Measurements from ENCODE around the gene ZFPM1. TPM values are rescaled to one million over a fixed set of nuclear protein-coding genes. Genes with fewer than 3 reads are reported as not detected.
"Not testable (repeated sequence)": the region's sequence is repeated elsewhere in the genome, so short reads cannot be mapped to it uniquely, and the experiment has no call there.

Gene ZFPM1
- polyA plus RNA-seq, 3 donors = 1.8 to 5.9 (median 3.6) TPM

DNA sequence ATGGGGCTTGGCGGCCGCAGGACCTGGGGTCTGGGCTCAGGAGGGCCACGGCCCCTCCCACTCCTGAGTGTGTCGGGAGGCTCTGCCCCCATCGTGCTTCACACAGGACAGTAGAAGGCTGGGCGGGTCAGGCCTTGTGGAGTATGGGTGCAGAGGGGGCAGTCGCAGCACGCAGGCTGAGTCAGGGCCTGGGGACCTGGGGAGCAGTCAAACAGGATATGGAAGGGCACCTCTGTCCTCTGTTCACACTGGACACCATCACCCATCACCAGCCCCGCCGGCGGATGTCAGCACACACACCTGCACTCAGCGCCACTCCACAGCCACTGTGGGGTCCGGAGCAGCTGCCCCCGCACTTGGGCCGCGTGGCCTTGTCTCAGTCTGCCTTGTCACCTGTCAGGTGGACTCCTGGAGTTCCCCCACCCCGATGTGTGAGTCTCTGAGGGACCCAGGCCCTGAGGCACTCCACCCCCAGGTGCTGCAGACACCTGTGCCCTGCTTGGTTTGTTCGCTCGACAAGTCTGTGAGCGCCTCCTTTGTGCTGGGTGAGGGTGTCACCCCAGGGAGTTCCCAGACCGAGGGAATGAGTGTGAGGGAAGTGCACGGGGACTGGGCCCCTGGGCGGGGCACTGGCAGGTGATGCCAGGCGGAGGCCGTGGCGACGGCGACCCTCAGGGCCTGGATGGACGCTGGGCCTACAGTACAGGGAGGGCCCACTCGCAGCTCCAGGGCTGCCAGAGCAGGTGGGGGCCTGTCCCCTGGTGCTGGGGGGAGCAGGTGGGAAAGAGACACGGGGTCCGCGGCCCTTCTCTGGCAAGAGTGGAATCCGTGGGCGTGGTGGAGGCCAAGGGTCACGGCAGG is 31.7 kb downstream of the ZFPM1 start:
- no peak overlapping the region for H3K27ac ChIP-seq (ENCODE audit: low read depth, low read length)
- 81 to 94% (median 89%) methylated on average over 36 of the region's 36 CpGs for WGBS, 3 donors

DNA sequence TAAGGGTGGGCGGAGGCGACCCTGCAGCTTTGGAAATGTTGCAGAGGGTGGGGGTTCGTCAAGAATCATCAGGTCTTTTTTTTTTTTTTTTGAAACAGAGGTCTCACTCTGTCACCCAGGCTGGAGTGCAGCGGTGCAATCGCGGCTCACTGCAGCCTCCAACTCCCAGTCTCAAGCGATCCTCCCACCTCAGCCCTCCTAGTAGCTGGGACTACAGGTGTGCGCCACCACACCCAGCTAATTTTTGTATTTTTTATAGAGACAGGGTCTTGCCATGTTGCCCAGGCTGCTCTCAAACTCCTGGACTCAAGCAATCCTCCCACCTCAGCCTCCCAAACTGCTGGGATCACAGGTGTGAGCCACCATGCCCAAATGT is 32.3 kb downstream of the ZFPM1 start:
- not testable (repeated sequence) for H3K27ac ChIP-seq (ENCODE audit: low read depth, low read length)
- WGBS, 3 donors = 91 to 96% (median 94%) methylated on average over 8 of the region's 8 CpGs

DNA sequence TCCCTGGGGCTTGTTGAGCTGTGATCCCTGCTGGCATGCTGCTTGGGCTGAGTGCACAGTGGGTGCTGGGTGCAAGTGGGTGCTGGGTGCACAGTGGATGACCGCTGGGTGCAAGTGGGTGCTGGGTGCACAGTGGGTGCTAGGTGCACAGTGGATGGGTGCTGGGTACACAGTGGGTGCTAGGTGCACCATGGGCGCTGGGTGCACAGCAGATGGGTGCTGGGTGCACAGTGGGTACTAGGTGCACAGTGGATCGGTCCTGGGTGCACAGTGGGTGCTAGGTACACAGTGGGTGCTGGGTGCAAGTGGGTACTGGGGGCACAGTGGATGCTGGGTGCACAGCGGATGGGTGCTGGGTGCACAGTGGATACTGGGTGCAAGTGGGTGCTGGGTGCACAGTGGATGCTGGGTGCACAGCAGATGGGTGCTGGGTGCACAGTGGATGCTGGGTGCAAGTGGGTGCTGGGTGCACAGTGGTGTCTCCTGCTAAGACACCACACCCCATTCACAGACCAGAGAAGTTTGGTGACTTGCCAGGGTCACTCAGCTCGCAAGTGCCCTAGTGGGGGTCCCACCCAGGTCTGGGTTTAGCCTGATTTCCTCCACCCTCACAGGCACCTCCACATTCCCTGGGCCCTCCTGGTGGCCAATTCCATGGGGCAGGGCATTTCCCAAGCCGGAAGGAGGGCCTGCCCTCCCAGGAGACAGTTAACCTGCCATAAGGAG is 33.5 kb downstream of the ZFPM1 start:
- H3K27ac ChIP-seq (ENCODE audit: low read depth, low read length) = no peak overlapping the region
- WGBS, 3 donors = 91 to 99% (median 98%) methylated on average over 6 of the region's 6 CpGs

DNA sequence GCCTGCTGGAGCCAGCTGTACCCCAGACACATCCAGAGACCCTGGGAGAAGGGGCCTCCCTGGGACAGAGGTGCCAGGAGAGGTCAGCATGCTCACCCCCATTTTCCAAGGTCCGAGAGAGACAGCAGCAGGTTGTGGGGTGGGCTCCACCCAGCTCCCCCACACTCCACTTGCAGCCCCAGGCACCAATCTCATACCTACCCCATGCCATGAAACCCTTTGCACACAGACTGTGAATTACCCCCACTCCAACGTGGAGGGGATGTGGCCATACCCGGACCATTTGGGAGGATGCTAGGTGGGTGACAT is 34.0 kb downstream of the ZFPM1 start:
- 82 to 84% (median 83%) methylated on average over 3 of the region's 3 CpGs for WGBS, 3 donors
- H3K27ac ChIP-seq (ENCODE audit: low read depth, low read length) = no peak overlapping the region

DNA sequence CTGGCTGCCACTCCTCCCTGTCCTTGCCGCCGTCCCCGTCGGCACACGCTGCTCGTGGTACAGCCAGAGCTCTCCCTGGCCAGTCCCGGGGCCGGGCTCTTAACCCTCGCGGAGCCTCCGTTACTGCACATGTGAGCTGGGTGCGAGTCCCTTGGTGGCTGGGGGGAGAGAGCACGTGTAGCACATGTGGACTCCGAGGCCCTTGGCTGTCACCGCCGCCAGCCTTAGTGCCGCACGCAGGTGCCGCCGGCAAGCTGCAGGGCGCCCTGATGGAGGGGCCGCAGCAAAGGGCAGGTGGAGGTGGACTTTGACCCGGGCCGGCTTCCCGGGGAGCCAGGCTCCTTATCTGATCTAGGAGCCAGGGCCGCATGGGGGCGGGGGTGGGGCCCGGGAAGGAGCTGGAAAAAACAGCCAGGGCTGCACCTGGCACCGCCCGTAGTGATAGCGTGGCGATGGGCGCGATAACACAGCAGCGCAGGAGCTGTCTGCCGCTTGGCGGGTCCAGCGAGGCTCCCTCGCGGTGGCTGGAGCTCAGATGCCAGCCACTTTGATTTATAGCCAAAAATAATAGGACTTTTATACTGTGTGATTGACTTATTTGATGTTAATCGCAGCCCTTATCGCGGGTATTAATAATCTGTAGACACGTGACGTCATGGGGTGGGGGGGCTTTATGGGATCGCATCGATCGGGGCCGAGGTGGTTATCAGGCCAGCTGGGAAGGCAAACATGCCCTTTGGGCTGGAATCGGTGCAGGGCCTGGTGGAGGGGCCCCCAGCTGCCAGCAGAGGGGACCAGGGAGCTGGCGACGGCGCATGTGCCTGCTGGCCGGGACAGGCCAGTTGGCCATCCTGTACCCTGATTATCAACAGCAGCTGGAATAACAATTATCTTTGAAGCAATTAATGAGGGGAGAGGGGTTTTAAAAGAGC is 35.1 kb downstream of the ZFPM1 start:
- no peak overlapping the region for H3K27ac ChIP-seq (ENCODE audit: low read depth, low read length)
- WGBS, 3 donors = 34 to 88% (median 78%) methylated on average over 54 of the region's 54 CpGs

DNA sequence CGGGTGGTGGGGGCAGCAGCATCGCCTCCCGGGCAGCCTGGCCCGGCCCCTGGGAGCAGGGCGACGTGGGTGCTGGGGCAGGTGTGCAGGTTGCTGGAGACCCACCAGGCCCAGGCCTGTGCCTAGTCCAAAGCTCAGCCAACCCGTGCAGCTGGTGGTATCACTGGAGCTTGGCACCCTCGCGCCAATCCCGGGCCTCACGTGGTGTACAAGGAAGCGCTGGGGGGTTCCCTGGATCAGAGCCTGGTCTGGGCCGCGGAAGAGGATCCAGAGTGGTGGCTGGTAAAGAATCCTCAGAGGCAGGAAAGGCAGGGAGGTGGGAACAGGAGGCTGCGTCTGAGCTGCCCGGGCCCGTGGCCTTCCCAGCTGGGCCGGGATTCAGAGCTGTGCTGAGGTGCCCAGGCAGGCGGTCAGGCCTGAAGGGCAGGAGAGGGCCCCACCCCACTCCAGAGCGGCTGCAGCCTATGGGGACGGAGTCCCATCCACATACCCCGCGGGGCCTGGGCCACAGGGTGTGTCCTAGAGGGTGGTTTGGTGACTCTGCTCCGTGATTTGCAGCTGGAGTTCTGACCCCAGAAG is 36.2 kb downstream of the ZFPM1 start:
- WGBS, 3 donors = 34 to 77% (median 70%) methylated on average over 23 to 24 of the region's 24 CpGs
- no peak overlapping the region for H3K27ac ChIP-seq (ENCODE audit: low read depth, low read length)

DNA sequence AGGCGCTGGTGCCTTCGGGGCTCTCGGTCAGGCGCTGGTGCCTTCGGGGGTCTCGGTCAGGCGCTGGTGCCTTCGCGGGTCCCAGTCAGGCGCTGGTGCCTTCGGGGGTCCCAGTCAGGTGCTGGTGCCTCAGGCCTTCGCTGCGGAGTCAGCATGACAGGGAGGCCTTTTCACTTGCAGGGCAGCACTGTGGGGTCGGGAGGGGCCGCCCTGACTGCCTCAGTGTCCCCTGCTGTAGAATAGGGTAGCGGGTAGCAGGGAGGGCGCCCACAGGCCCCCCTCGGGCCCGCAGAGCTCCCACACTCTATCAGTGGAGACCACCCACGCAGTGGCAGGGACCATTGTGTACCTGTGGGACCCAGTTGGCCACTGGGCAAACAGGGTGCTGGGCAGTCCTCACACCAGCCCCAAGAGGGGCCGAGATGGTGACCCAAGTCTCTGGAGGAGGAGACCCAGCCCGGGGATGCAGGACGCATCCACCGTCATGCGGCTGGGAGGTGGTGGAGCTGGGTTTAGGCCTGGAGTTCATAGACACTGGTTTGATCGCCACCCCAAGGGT is 38.0 kb downstream of the ZFPM1 start:
- 96 to 98% (median 97%) methylated on average over 26 of the region's 26 CpGs for WGBS, 3 donors

DNA sequence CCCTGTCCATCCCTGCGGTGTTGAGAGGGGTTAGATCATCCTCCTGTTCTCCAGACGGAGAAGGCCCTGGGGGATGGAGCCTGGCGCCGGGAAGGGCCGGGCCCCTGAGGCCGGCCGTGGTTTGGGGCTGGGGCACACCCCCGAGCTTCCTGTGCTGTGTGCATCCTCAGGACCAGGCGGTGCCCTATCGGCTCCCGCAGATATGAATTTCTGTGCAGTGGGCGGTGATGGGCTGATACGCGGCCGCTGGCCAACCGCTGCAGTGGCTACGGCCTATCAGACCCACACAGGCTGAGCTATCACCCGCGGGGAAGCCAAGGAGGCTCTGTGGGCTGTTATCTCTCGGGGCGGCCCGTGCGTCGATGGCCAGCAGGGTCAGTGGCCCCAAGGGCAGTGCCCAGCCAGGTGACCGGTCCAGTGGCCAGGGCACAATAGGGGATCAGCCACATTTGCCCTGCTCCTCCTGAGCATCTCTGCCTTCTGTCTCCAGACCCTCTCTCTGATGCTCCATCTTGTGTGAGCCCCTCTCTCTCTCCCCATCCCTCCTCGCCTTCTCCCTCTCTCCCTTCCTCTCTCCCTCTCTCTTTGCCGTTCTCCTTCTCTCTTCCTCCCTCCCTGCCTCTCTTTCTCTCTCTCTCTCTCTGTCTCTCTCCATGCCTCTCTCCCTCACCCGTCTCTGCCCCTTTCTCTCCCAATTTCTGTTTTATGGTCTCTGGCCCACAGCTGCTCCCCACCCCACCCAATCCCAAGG is 38.7 kb downstream of the ZFPM1 start:
- 76 to 85% (median 78%) methylated on average over 28 of the region's 28 CpGs for WGBS, 3 donors
- H3K27ac ChIP-seq (ENCODE audit: low read depth, low read length) = no peak overlapping the region

More for the DNA sequence above, 38.0 kb downstream of the ZFPM1 start:
- H3K27ac ChIP-seq (ENCODE audit: low read depth, low read length) = no peak overlapping the region

DNA sequence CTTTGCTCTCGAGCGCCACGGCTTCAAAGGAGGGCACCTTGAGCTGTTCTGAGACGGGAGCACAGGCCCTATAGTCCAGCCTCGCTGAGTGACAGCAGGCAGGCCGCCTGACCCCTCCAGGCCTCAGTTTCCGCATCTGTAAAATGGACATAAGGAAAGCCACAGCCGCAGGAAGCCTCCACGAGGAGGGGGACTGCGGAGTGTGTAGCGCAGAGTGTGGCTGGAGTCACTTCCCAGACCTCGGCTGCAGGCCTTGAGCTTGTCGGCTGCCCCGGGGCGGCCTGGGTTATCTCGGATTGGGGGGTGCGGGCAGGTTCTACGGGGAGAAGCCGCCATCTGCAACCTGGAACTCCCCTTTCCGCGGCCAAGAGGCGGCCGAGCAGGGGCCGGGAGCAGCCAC is 40.8 kb downstream of the ZFPM1 start:
- 85 to 95% (median 94%) methylated on average over 24 of the region's 24 CpGs for WGBS, 3 donors
- no peak overlapping the region for H3K27ac ChIP-seq (ENCODE audit: low read depth, low read length)

DNA sequence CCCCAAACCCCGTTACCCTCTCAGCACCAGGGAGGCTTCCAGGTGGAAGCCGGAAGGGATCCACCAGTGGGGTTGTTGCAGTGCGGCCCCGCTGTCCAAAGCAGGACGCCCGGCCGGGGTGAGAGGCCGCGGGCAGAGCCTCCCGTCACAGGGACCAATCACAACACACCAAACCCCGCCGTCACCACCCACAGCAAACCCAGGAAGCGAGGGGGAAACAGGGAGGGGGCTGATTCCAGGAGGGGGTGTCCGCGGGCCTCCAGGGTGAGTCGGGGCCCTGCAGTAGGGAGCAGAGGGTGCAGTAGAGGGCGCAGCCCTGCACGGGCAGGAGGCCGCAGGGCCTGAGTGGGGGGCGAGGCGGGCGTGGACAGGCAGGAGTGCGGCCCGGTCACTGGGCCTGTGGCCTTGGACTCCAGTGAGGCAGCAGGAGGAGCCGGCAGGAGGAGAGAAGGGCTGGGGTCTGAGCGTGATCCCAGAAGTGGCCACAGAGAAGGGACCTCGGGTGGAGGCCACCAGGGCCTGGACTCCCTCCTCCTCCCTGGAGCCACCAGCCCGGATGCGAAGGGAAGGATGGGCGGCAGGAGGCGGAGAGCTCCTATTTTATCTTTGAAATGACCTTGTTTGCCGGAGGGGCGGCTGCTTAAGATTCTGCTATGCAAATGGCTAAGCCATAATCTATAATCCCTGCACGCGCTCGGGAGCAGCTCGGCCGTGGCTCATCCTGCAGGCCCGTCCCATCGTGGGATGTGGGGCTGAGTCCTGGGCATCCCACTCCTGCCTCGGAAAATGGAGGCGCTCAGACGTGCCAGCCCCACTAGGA is 41.5 kb downstream of the ZFPM1 start:
- H3K27ac ChIP-seq (ENCODE audit: low read depth, low read length) = no peak overlapping the region
- 90 to 91% (median 91%) methylated on average over 34 to 43 of the region's 43 CpGs for WGBS, 3 donors

DNA sequence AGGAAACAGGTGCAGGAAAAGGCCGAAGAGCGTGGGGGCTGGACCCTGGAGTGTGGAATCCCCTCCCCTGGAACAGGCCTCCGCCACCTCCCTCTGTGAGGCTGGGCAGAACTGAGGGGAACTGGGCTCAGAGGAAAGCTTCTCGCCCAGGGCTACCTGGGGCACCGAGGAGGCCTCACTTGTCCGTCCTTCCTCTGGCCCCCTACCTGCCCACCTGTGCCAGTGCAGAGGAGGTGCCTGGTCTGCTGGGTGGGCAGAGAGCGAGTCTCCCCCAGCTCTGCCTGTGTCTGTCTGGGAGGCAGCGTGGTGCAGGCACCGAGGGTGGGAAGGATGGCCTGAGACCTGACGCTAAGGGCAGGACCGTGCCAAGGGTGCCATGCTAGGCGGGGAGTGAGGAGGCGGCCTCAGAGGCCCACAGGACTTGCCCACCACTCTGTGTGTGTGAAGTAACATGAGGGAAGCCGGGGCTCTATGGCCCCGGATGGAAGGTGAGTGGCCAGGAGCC is 42.2 kb downstream of the ZFPM1 start:
- WGBS, 3 donors = 84 to 100% (median 97%) methylated on average over 15 of the region's 15 CpGs
- no peak overlapping the region for H3K27ac ChIP-seq (ENCODE audit: low read depth, low read length)

DNA sequence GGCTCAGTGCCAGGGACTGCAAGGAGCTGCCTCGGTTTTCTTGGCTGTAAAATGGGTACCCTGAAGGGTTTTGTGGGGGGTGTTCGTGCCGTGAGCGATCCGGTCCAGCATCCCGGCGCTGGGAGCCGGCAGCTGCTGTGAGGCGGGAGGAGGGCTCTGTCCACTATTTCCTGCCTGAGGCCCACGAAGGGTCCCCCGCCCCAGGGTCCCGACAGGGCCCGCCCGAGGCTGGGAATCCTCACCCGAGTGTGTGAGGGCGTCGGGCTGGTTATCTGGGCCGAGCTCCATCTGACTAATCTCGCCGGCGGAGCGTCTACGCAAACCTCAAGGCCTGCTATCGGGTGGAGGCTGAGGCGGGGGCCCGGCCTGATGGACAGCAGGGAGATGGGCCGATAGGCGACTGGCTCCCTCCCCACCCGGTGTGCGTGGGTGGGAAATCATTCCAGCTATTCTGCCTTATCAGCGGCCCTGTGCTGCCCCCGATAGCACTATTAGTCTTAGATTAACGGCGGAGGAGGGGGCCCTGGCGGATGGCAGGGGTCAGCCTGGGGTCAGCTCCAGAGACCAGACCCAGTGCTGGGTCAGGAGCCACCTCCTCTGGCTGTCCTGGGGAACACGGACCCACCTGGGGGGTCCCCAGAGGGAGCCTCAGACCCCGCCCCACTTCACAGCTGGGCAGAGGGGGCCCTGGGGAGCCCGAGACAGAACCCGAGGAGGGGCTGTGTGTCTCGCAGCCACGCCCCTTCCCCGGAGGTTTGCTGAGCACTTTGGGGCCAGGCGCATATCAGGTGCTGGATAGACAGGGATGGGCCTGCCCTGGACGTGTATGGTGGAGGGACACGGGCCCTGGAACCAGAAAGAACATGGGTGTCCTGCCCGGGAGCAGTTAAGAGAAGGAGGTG is 44.7 kb downstream of the ZFPM1 start:
- WGBS, 3 donors = 46 to 69% (median 53%) methylated on average over 46 of the region's 46 CpGs
- H3K27ac ChIP-seq (ENCODE audit: low read depth, low read length) = no peak overlapping the region

DNA sequence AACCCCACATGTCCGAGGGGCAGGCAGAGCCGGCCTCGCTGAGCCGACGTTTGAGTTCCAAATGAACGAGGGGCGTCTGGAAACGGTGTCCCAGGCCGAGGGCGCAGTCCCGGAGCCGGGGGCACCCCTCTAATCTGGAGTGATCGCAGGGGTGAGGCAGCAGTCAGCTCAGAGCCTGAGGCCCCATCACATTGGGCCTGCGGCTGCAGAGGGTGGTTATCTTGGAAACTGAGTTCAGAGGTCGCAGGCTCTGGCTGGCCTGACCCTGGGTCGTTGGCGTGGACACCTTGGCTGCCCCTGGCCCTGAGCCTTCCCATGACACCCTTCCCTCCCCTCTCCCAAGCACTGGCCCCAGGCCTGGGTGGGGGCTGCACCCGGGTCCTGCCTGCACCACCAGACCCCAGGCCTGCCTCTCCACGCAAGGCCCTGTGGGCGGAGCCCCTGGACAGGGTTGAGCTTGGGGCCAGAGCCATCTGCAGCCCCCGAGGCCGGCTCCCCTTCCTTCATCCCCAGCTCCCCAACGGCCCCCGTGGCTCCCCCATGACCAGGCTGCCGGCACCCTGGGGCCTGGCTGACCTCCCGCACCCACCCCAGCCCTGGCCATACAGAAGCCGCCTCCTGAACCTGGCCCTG is 45.6 kb downstream of the ZFPM1 start:
- no peak overlapping the region for H3K27ac ChIP-seq (ENCODE audit: low read depth, low read length)
- 80 to 92% (median 89%) methylated on average over 26 to 27 of the region's 27 CpGs for WGBS, 3 donors

DNA sequence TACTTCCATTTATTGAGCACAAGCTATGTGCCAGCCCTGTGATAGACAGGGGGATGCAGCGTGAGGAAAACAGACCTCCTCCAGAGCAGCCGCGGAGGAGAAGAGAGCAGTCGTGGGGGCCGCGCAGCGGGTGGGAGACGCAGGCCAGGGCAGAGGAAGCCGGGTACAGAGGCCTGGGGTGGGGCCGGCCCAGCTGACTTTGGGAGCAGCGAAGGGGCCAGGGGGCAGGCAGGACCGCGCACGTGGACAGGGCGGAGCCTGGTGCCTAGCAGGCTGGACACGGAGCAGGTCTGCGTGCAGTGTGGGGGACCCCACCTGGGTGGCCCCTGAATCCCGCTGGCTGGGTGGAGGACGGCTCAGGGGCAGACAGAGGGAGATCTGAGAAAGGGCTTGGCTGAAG is 46.2 kb downstream of the ZFPM1 start:
- H3K27ac ChIP-seq (ENCODE audit: low read depth, low read length) = no peak overlapping the region

DNA sequence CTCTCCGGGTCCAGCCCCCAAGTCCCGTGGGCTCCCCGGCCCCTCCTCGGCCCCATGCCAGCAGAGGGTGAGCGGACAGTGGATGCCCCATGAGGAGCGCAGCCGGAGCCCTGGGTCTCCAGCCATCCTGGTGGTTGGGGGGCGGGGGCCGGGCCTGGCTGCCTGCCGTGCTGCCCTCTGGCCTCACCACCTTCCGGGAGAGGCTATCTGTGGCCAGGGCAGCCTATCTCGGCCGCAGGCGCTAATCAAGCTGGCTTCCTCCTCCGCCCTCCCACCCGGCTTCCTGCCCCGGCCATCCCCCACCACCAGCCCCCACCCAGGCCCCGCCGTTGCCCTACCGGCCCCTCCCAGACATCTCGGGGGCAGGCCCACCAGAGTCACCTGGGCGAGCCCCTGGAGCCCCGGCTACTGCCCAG is 46.8 kb downstream of the ZFPM1 start:
- no peak overlapping the region for H3K27ac ChIP-seq (ENCODE audit: low read depth, low read length)
- WGBS, 3 donors = 31 to 37% (median 36%) methylated on average over 15 to 23 of the region's 23 CpGs

More for the DNA sequence above, 46.2 kb downstream of the ZFPM1 start:
- 51 to 71% (median 62%) methylated on average over 16 to 19 of the region's 19 CpGs for WGBS, 3 donors

Measured in adipose tissue (tissue), 3 donors.